ENCODE measurements around the gene NEK5. TPM values are rescaled to one million over a fixed set of nuclear protein-coding genes. Genes with fewer than 3 reads are reported as not detected.

NEK5 gene
- total RNA-seq, 1 donor from 2014 or later, result not detected

DNA sequence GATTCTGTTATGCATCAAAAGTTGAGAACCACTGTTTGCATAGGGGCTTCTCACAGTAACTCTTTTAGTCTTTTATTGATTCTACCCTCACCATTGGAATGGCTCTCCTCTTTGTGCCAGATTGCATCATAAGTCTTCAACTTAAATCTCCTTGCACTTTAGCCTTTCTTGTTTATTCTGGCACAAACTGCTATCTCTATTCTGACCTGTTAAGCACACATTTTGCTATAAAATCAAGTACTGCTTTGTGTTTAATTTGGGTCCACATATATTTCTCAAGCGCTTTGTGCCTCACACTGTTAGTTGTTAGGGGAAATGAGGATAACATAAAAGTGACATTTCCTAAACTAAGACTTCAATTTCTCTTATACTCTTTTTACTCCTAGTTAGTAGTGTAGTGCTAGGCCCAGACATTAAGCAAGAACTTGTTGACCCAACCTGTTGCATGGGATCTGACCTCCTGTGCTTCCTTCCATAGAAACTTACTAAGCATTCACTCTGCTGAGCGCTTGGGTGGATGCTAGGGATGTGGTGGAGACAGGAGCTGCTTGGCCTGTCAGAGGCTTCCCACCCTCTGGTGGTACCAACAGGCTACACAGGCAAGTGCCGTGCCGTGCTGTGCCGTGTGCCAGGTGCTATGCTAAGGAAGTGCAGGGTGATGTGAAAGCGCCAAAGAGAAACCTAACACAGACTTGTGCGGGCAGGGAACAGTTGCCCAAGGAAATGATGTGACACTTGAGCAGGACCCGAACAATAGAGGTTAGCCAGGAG, 103.2 kb downstream of the NEK5 start:
- ChIA-PET POLR2A (no interaction called here), CTCF (no interaction called here)
- peaks cover 13% of the 10 kb centered on the region for H3K4me1 Mint-ChIP-seq
- ATAC-seq (ENCODE audit: low read depth), result no peak
- TF ChIP-seq CTCF (IDR thresholded peaks at IDR 0.05), result no peak
- no peaks in the 10 kb centered on the region for H3K27me3 Mint-ChIP-seq
- H3K4me3 Mint-ChIP-seq, result no peak overlapping the region
- H3K27ac Mint-ChIP-seq, result no peak overlapping the region
- DNase-seq, result no peak
- no peaks in the 10 kb centered on the region for H3K9me3 Mint-ChIP-seq
- intact Hi-C loops (cut with micrococcal nuclease), result no loop called here
- H3K36me3 Mint-ChIP-seq (ENCODE audit: low read depth), result peaks cover 82% of the 10 kb centered on the region

DNA sequence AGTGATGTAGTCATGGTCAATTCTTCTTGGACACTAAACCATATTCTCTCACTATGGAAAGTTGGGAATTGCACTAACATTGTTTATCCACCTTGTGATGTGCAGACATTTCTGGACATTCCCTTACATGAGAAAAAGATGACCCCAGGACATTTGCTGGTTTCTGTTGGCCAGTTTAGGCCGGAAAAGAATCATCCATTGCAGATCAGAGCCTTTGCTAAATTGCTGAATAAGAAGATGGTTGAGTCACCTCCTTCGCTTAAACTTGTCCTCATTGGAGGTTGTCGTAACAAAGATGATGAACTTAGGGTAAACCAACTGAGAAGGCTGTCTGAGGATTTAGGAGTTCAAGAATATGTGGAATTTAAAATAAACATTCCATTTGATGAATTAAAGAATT, 104.4 kb downstream of the NEK5 start, which contains the start of gene UTP14C:
Gene UTP14C (plus strand): TSS at position 211 of the 400 bp plus-strand sequence. CDS start 4,114 bp downstream, outside the sequence.
- intact Hi-C loops (cut with micrococcal nuclease), result no loop called here
- no peak within 1 kb of the TSS for H3K4me3 Mint-ChIP-seq
- CTCF ChIA-PET, result no interaction called here

DNA sequence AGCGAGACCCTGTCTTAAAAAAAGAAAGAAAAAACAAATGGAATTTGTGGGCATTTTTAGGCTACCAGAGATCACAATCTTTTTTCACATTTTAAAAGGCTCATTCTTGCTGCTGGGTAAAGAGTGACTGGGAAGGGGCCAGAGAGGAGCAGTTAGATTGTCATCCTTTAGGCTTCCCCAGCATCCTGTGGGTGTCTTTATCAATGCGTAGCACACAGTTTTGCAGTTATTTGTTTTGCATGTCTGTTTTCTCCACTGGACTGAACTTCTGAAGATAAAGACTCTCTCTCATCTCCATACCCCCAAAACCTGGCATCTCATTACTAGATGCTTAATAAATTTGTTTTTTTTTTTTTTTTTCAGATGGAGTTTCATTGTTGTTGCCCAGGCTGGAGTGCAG, 106.5 kb downstream of the NEK5 start:
- ChIA-PET CTCF (interaction anchor here (0.7 kb wide), 1 partner anchor 11 kb away, joined by 3 read pairs; no protein-coding TSS in a partner anchor), POLR2A (no interaction called here)

More for the DNA sequence above, 104.4 kb downstream of the NEK5 start, which contains the start of gene UTP14C:
- Mint-ChIP-seq H3K27me3 (no peaks in the 10 kb centered on the region), H3K4me1 (peaks cover 13% of the 10 kb centered on the region), H3K9me3 (no peaks in the 10 kb centered on the region), H3K27ac (no peak within 1 kb of the TSS), H3K36me3 (ENCODE audit: low read depth) (peaks cover 85% of the 10 kb centered on the region)
- DNase-seq (no peak), ATAC-seq (ENCODE audit: low read depth) (no peak)
- POLR2A ChIA-PET, result interaction anchor here (1.2 kb wide), 1 partner anchor 12 kb away, joined by 4 read pairs; the partner anchor contains the start of gene ALG11
- no peak for TF ChIP-seq CTCF (IDR thresholded peaks at IDR 0.05)

DNA sequence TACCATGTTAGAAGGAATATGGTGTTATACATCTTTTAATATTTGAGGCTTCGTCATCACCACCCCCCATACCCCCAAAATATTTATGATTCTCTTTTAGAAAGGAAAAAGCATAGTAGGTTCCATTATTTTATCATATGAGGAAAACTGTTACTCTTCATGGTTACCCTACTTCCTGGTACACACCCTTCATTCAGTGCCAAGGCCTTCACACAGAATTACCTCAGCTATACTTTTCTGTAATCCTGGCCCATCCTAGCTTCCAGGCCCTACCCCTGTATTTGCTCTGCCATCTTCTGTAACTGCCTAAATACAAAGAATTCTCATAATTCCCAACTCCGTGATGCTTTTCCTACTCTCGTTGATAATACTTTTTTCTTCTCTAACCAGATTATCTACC, 108.7 kb downstream of the NEK5 start:
- H3K4me1 Mint-ChIP-seq, result peaks cover 2% of the 10 kb centered on the region
- DNase-seq, result no peak
- no peak for TF ChIP-seq CTCF (IDR thresholded peaks at IDR 0.05)
- POLR2A ChIA-PET, result no interaction called here
- ATAC-seq (ENCODE audit: low read depth), result no peak
- H3K36me3 Mint-ChIP-seq (ENCODE audit: low read depth), result peaks cover 78% of the 10 kb centered on the region
- H3K9me3 Mint-ChIP-seq, result no peaks in the 10 kb centered on the region
- H3K4me3 Mint-ChIP-seq, result no peak overlapping the region
- CTCF ChIA-PET, result no interaction called here
- H3K27me3 Mint-ChIP-seq, result no peaks in the 10 kb centered on the region
- intact Hi-C loops (cut with micrococcal nuclease), result no loop called here
- H3K27ac Mint-ChIP-seq, result no peak overlapping the region

More for the DNA sequence above, 106.5 kb downstream of the NEK5 start:
- no peak overlapping the region for H3K27ac Mint-ChIP-seq
- H3K4me3 Mint-ChIP-seq, result no peak overlapping the region
- intact Hi-C loops (cut with micrococcal nuclease), result no loop called here
- ATAC-seq (ENCODE audit: low read depth) (no peak), DNase-seq (no peak)
- H3K36me3 Mint-ChIP-seq (ENCODE audit: low read depth), result peaks cover 82% of the 10 kb centered on the region
- peaks cover 12% of the 10 kb centered on the region for H3K4me1 Mint-ChIP-seq
- TF ChIP-seq CTCF (IDR thresholded peaks at IDR 0.05), result no peak
- no peaks in the 10 kb centered on the region for H3K9me3 Mint-ChIP-seq
- H3K27me3 Mint-ChIP-seq, result no peaks in the 10 kb centered on the region

DNA sequence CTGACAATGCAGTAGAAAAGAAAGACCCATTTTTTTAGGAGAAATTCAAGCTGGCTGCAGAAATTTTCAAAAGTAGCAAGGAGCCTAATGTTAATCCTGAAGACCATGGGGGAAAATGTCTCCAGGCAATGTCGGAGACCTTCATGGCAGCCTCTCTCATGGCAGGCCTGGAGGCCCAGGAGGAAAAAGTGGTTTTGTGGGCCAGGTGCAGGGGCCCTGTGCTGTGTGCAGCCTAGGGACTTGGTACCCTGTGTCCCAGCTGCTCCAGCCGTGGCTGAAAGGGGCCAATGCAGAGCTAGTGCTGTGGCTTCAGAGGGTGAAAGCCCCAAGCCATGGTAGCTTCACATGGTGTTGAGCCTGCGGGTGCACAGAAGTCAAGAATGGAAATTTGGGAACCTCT, 112.6 kb downstream of the NEK5 start:
- Mint-ChIP-seq H3K4me3 (no peak overlapping the region), H3K36me3 (ENCODE audit: low read depth) (peaks cover 57% of the 10 kb centered on the region), H3K9me3 (no peaks in the 10 kb centered on the region), H3K4me1 (peaks cover 15% of the 10 kb centered on the region), H3K27ac (no peak overlapping the region), H3K27me3 (no peaks in the 10 kb centered on the region)
- POLR2A ChIA-PET, result no interaction called here
- CTCF ChIA-PET, result no interaction called here
- intact Hi-C loops (cut with micrococcal nuclease), result no loop called here
- ATAC-seq (ENCODE audit: low read depth) (no peak), DNase-seq (no peak)
- TF ChIP-seq CTCF (IDR thresholded peaks at IDR 0.05), result no peak
